HK-2 (cell line): ENCODE results near the gene KLK6.
"Not testable (repeated sequence)": the region's sequence is repeated elsewhere in the genome, so short reads cannot be mapped to it uniquely, and the experiment has no call there.

Source experiments
- DNase-seq: peaks from one replicate; pipeline ENCODE4 v3.0.0-alpha.2; 2018; ENCODE audit not compliant: unreplicated experiment

KLK6 gene

GRCh38 chr19:50992666-50993035, 23.3 kb upstream of the KLK6 start:
- no peak for DNase-seq

- DNase-seq = not testable (repeated sequence)
These were observed 15.0 kb upstream of the KLK6 start for GRCh38 chr19:50984416-50984815.

- DNase-seq = no peak
These were observed 14.4 kb upstream of the KLK6 start, which contains the start of gene KLK7 for GRCh38 chr19:50983625-50984292. TSS of gene KLK7 (minus strand) at chr19:50983917. CDS start at chr19:50982399, 1,518 bp downstream.

- no peak for DNase-seq
These were observed 12.8 kb upstream of the KLK6 start for GRCh38 chr19:50982186-50982585.

- DNase-seq = no peak
These were observed 12.3 kb upstream of the KLK6 start for GRCh38 chr19:50981587-50982146.

GRCh38 chr19:50980208-50980607, 10.8 kb upstream of the KLK6 start:
- DNase-seq = no peak

GRCh38 chr19:50979758-50980157, 10.4 kb upstream of the KLK6 start:
- DNase-seq = no peak

GRCh38 chr19:50978772-50979390, 9.5 kb upstream of the KLK6 start:
- DNase-seq = no peak

GRCh38 chr19:50977626-50978025, 8.2 kb upstream of the KLK6 start:
- no peak for DNase-seq

- DNase-seq = no peak
These were observed 6.4 kb upstream of the KLK6 start for GRCh38 chr19:50975766-50976165.

GRCh38 chr19:50974702-50975556, 5.5 kb upstream of the KLK6 start:
- no peak for DNase-seq

- no peak for DNase-seq
These were observed 3.5 kb upstream of the KLK6 start for GRCh38 chr19:50972795-50973376.

- not testable (repeated sequence) for DNase-seq
These were observed 419 bp upstream of the KLK6 start for GRCh38 chr19:50969810-50970209.

GRCh38 chr19:50968716-50969412, 527 bp downstream of the KLK6 start:
- DNase-seq = no peak

GRCh38 chr19:50967929-50968715, 1.3 kb downstream of the KLK6 start:
- DNase-seq = no peak

GRCh38 chr19:50964266-50964665, 5.1 kb downstream of the KLK6 start:
- DNase-seq = no peak

GRCh38 chr19:50963381-50963780, 6.0 kb downstream of the KLK6 start:
- DNase-seq = no peak

GRCh38 chr19:50962245-50962644, 7.1 kb downstream of the KLK6 start:
- DNase-seq = no peak

- DNase-seq = no peak
These were observed 9.5 kb downstream of the KLK6 start for GRCh38 chr19:50959731-50960500.

GRCh38 chr19:50957587-50957986, 11.8 kb downstream of the KLK6 start:
- no peak for DNase-seq
